Endodermal cell (in vitro differentiated cells): ENCODE measurements around the gene CYSRT1. TPM values are rescaled to one million over a fixed set of nuclear protein-coding genes. Genes with fewer than 3 reads are reported as not detected.

Experiments
- DNase-seq: peaks from one replicate; pipeline ENCODE4 v3.0.0-alpha.2; 2017
- H3K27ac ChIP-seq: 2 replicates; pipeline ENCODE4 v1.5.1; 2013; ENCODE audit warnings: mild to moderate bottlenecking, low read depth, low read length, moderate library complexity
- H3K27me3 ChIP-seq: 2 replicates; pipeline ENCODE4 v1.6.1; 2013; ENCODE audit warnings: mild to moderate bottlenecking, low read length, moderate library complexity; ENCODE audit not compliant: insufficient read depth, control insufficient read depth, poor library complexity, severe bottlenecking
- H3K36me3 ChIP-seq: 2 replicates; pipeline ENCODE4 v1.7.0; 2013; ENCODE audit warnings: mild to moderate bottlenecking, low read length, moderate library complexity; ENCODE audit not compliant: control insufficient read depth, insufficient read depth
- H3K4me1 ChIP-seq: one replicate; pipeline ENCODE4 v1.7.0; 2013; ENCODE audit warnings: low read length; ENCODE audit not compliant: control insufficient read depth, insufficient read depth
- H3K4me3 ChIP-seq: 2 replicates; pipeline ENCODE4 v1.5.1; 2013; ENCODE audit warnings: mild to moderate bottlenecking, low read length, moderate library complexity
- H3K9ac ChIP-seq: 2 replicates; pipeline ENCODE4 v1.6.1; 2013; ENCODE audit warnings: mild to moderate bottlenecking, low read length, moderate library complexity; ENCODE audit not compliant: poor library complexity, severe bottlenecking; ENCODE audit errors: extremely low read depth
- H3K9me3 ChIP-seq: 2 replicates; pipeline ENCODE4 v1.6.1; 2013; ENCODE audit warnings: mild to moderate bottlenecking, low read length, moderate library complexity; ENCODE audit not compliant: control insufficient read depth
- H3K27ac Mint-ChIP-seq: 2 replicates; pipeline ENCODE4 v1.8.0; 2020; ENCODE audit warnings: mixed read lengths
- H3K27me3 Mint-ChIP-seq: 2 replicates; pipeline ENCODE4 v1.8.0; 2021; ENCODE audit warnings: mild to moderate bottlenecking, mixed read lengths; ENCODE audit not compliant: insufficient read depth
- H3K36me3 Mint-ChIP-seq: 2 replicates; pipeline ENCODE4 v1.8.0; 2020; ENCODE audit warnings: low read depth, mixed read lengths
- H3K4me1 Mint-ChIP-seq: 2 replicates; pipeline ENCODE4 v1.8.0; 2020; ENCODE audit warnings: mixed read lengths
- H3K4me3 Mint-ChIP-seq: 2 replicates; pipeline ENCODE4 v1.8.0; 2020; ENCODE audit warnings: mild to moderate bottlenecking, moderate library complexity, mixed read lengths
- H3K9me3 Mint-ChIP-seq: 2 replicates; pipeline ENCODE4 v1.8.0; 2020; ENCODE audit warnings: mild to moderate bottlenecking, mixed read lengths
- WGBS, 2 experiments: methylation state at CpG; one replicate each; pipeline versions ENCODE4 v1.1.5 to v1.1.7; 2013; ENCODE audit warnings: missing lambda C conversion rate in 2 of 2, mixed read lengths in 1 of 2; ENCODE audit not compliant: insufficient coverage in 1 of 2, insufficient read length in 1 of 2; 5-methylcytosine and 5-hydroxymethylcytosine counted together
- total RNA-seq, 2 donors: library from RNA; stranded (reverse); fragmentation: NEBNext Ultra II Directional in 1 of 2; extraction: Animal tissue kit (Norgen Biotek cat#: 25700) in 1 of 2; gene quantifications; 2 replicates in 1 of 2; 3 replicates in 1 of 2; pipeline ENCODE4 v1.2.1, GENCODE V29; 2021
- TF ChIP-seq, protein P1 (sequence below): fragments of 200-600 bp; sonication (generic); conservative IDR thresholded peaks from 2 replicates; pipeline ENCODE4 v1.5.0; 2021; ENCODE audit warnings: antibody characterized with exemption, mild to moderate bottlenecking

Gene CYSRT1
- total RNA-seq, 2 donors from 2014 or later, result 1.4 to 1.8 TPM

DNA sequence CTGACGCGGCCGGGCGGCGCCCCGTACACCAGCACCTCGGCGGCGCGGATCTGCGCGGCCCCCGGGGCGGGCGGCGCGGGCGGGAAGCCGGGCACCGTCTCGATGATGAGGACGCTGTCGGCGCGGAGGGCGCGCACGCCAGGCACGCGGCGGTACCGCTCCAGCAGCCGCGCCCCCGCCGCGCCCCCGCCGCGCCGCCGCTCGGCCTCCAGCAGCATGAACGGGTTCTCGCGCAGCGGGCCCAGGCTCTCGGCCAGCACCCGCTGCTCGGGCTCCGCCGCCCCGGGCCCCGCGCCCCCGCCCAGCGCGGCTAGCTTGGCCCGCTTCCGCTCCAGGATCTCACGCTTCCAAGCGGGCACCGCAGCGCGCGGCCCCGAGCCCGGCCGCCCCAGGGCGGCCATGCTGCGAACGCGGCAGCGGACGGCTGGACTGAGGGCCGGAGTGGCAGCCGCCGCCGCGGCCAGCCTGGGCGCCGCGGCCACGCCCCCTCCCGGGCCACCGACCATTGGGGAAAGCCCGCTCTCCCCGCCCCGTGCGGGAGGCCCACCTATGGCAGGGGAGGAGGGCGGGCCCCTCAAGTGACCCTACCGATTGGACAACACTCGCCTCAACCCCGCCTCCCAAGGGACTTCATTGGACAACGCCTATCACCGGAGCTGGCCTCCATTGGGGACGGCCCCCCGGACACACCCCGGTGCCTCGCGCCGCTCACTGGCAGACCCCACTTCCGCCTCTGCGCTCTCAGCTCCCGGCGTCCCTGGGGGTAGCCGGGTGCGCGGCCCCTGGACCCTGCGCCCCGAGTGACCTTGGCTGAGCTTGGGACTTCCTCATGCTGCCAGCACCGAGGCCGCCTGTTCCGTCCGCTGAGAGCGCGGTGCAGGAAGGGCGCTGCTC is 24.4 kb upstream of the CYSRT1 start, which contains the start of gene TPRN:
Gene TPRN, minus strand, starts transcription at position 431 of the 894 bp plus-strand sequence. Its CDS starts 30 bp downstream, at position 401.
- H3K36me3 ChIP-seq, result no peaks in the 10 kb centered on the region
- no peak within 1 kb of the TSS for H3K9ac ChIP-seq
- H3K27ac ChIP-seq, result no peak within 1 kb of the TSS
- H3K4me1 Mint-ChIP-seq, result peaks cover 27% of the 10 kb centered on the region
- H3K4me1 ChIP-seq, result peaks cover 30% of the 10 kb centered on the region
- H3K27ac Mint-ChIP-seq, result peak within 1 kb of the TSS; percentile 86
- 0% methylated on average over 36 to 118 of the region's 118 CpGs for WGBS, 2 experiments
- no peaks in the 10 kb centered on the region for H3K9me3 Mint-ChIP-seq
- H3K4me3 Mint-ChIP-seq, result peak within 1 kb of the TSS; percentile 71
- no peaks in the 10 kb centered on the region for H3K36me3 Mint-ChIP-seq
- H3K4me3 ChIP-seq, result peak within 1 kb of the TSS; percentile 83
- no peaks in the 10 kb centered on the region for H3K27me3 ChIP-seq
- H3K27me3 Mint-ChIP-seq, result no peaks in the 10 kb centered on the region
- peak; percentile 99 for DNase-seq
- H3K9me3 ChIP-seq, result no peaks in the 10 kb centered on the region
- TF ChIP-seq, protein P1, sequence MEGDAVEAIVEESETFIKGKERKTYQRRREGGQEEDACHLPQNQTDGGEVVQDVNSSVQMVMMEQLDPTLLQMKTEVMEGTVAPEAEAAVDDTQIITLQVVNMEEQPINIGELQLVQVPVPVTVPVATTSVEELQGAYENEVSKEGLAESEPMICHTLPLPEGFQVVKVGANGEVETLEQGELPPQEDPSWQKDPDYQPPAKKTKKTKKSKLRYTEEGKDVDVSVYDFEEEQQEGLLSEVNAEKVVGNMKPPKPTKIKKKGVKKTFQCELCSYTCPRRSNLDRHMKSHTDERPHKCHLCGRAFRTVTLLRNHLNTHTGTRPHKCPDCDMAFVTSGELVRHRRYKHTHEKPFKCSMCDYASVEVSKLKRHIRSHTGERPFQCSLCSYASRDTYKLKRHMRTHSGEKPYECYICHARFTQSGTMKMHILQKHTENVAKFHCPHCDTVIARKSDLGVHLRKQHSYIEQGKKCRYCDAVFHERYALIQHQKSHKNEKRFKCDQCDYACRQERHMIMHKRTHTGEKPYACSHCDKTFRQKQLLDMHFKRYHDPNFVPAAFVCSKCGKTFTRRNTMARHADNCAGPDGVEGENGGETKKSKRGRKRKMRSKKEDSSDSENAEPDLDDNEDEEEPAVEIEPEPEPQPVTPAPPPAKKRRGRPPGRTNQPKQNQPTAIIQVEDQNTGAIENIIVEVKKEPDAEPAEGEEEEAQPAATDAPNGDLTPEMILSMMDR, result no peak

DNA sequence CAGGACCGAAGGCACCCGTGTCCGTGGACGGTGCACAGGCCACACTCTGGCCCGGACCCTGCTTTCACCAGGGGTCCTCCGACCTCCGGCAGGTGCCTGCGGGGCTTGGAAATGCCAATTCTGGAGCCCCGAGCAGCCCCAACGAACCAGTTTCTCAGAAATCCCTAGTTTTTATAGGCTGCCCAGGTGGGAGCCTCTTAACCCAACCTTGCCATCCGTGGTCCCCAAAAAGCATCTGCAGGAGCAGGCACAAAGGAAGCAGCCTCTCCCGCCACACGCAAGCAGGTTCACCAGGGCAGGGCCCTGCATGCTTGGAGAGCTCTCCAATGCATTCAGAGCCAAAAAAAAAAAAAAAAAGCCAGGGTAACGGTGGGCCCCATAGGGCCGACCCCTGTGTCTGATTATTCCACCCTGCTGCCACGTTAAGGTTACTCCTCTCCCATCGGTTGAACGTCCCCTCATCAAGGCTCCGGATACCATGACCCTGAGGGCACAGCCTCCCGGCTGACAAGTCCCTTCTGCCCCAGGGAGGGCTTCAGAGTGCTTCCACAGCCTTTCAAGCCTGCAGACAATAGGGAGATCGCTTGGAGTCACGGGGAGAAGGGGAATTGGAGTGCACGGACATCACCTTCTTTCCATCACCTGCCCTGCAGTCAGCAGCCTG is 23.6 kb upstream of the CYSRT1 start:
- H3K27ac ChIP-seq, result no peak overlapping the region
- Mint-ChIP-seq H3K36me3 (no peaks in the 10 kb centered on the region), H3K4me1 (peaks cover 29% of the 10 kb centered on the region), H3K27ac (peak overlapping the region; percentile 86), H3K4me3 (peak overlapping the region; percentile 71), H3K9me3 (no peaks in the 10 kb centered on the region), H3K27me3 (no peaks in the 10 kb centered on the region)
- 25 to 28% methylated on average over 19 to 23 of the region's 23 CpGs for WGBS, 2 experiments
- H3K9ac ChIP-seq, result no peak overlapping the region
- H3K36me3 ChIP-seq, result no peaks in the 10 kb centered on the region
- H3K4me3 ChIP-seq, result peak overlapping the region; percentile 83
- peaks cover 31% of the 10 kb centered on the region for H3K4me1 ChIP-seq
- H3K9me3 ChIP-seq, result no peaks in the 10 kb centered on the region
- no peaks in the 10 kb centered on the region for H3K27me3 ChIP-seq
- TF ChIP-seq, protein P1, result no peak
- DNase-seq, result no peak

DNA sequence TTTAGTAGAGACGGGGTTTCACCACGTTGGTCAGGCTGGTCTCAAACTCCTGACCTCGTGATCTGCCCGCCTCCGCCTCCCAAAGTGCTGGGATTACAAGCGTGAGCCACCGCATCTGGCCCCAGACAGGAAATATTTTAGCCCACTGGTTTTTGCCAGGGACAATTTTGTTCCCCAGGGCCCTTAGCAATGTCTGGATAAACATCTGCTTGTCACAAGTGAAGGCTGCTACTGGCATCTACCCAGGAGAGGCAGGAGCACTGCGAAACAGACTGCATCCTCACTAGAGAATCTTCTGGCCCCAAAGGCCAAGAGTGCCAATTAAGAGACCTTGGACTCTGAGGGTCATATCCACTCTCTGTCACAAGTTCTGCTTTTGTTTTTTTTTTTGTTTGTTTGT is 22.0 kb upstream of the CYSRT1 start:
- H3K9ac ChIP-seq, result no peak overlapping the region
- WGBS, 2 experiments, result 94 to 95% methylated on average over 8 of the region's 8 CpGs
- peaks cover 33% of the 10 kb centered on the region for H3K4me1 ChIP-seq
- no peak overlapping the region for H3K4me3 ChIP-seq
- no peaks in the 10 kb centered on the region for H3K9me3 ChIP-seq
- H3K27me3 ChIP-seq, result no peaks in the 10 kb centered on the region
- no peaks in the 10 kb centered on the region for H3K27me3 Mint-ChIP-seq
- peaks cover 14% of the 10 kb centered on the region for H3K36me3 Mint-ChIP-seq
- H3K27ac Mint-ChIP-seq, result no peak overlapping the region
- H3K36me3 ChIP-seq, result peaks cover 6% of the 10 kb centered on the region
- TF ChIP-seq, protein P1, result no peak
- H3K4me3 Mint-ChIP-seq, result peak overlapping the region; percentile 10
- no peak for DNase-seq
- peaks cover 31% of the 10 kb centered on the region for H3K4me1 Mint-ChIP-seq
- no peaks in the 10 kb centered on the region for H3K9me3 Mint-ChIP-seq
- no peak overlapping the region for H3K27ac ChIP-seq
